IMR-90 (cell line): ENCODE data around the gene P2RX5. TPM values are rescaled to one million over a fixed set of nuclear protein-coding genes. Genes with fewer than 3 reads are reported as not detected.

Source experiments
- ATAC-seq: fragments of 200-7000 bp; cut with Tn5 transposase; 2 replicates; pipeline ENCODE4 v1.9.1; 2020; ENCODE audit warnings: low read depth, mild to moderate bottlenecking, moderate library complexity
- BruUV-seq: library from RNA; stranded (reverse); fragments of 400-500 nt; replicated peaks from 2 replicates; lab custom pipeline; 2021; lab: Mats Ljungman, UMichigan
- CTCF ChIA-PET: fragments of 300-600 bp; formaldehyde crosslinking; extraction: SDS; loops from one replicate; lab custom pipeline; 2021; ENCODE audit warnings: antibody characterized with exemption; lab: Yijun Ruan, JAX
- POLR2A ChIA-PET: fragments of 300-600 bp; sonication (Branson Sonifier 250); formaldehyde crosslinking; loops from one replicate; lab custom pipeline; 2022; ENCODE audit warnings: antibody characterized with exemption; ENCODE audit not compliant: unreplicated experiment; lab: Charles Lee
- DNase-seq: peaks from one replicate; pipeline ENCODE4 v3.0.0; 2013
- H2AFZ ChIP-seq: replicated peaks from 2 replicates; pipeline ENCODE3; 2013; ENCODE audit warnings: low read length, mild to moderate bottlenecking; ENCODE audit not compliant: poor library complexity
- H2AK5ac ChIP-seq: 2 replicates; pipeline ENCODE4 v1.6.1; 2013; ENCODE audit warnings: low read depth, low read length, inconsistent platforms
- H2AK9ac ChIP-seq: replicated peaks from 2 replicates; pipeline ENCODE3; 2013; ENCODE audit warnings: mild to moderate bottlenecking, low read depth, low read length, moderate library complexity; ENCODE audit not compliant: poor library complexity
- H2BK120ac ChIP-seq: 2 replicates; pipeline ENCODE4 v1.6.1; 2013; ENCODE audit warnings: low read depth, low read length, inconsistent platforms
- H2BK15ac ChIP-seq: 3 replicates; pipeline ENCODE4 v1.6.1; 2013; ENCODE audit warnings: low read depth, low read length, inconsistent platforms
- H2BK20ac ChIP-seq: 2 replicates; pipeline ENCODE4 v1.6.1; 2013; ENCODE audit warnings: low read depth, mild to moderate bottlenecking, inconsistent platforms, low read length, moderate library complexity
- H2BK5ac ChIP-seq: 2 replicates; pipeline ENCODE4 v1.6.1; 2013; ENCODE audit warnings: mild to moderate bottlenecking, low read depth, low read length, inconsistent platforms; ENCODE audit not compliant: poor library complexity, severe bottlenecking
- H3K14ac ChIP-seq: replicated peaks from 2 replicates; pipeline ENCODE4 v1.6.1; 2013; ENCODE audit warnings: low read depth, low read length, inconsistent platforms
- H3K18ac ChIP-seq: 2 replicates; pipeline ENCODE4 v1.6.1; 2013; ENCODE audit warnings: low read depth, low read length, control low read depth
- H3K23ac ChIP-seq: 2 replicates; pipeline ENCODE4 v1.6.1; 2013; ENCODE audit warnings: low read depth, low read length, inconsistent platforms
- H3K27ac ChIP-seq: 2 replicates; pipeline ENCODE4 v1.5.1; 2013; ENCODE audit warnings: mild to moderate bottlenecking, control low read depth, low read length; ENCODE audit not compliant: insufficient read depth
- H3K27me3 ChIP-seq: 2 replicates; pipeline ENCODE4 v1.6.1; 2013; ENCODE audit warnings: low read length; ENCODE audit not compliant: control insufficient read depth, insufficient read depth
- H3K36me3 ChIP-seq: 2 replicates; pipeline ENCODE4 v1.6.1; 2013; ENCODE audit warnings: low read length, mixed read lengths; ENCODE audit not compliant: control insufficient read depth, insufficient read depth
- H3K4ac ChIP-seq: 2 replicates; pipeline ENCODE4 v1.6.1; 2013; ENCODE audit warnings: low read depth, low read length, inconsistent platforms
- H3K4me1 ChIP-seq: 2 replicates; pipeline ENCODE4 v1.6.1; 2013; ENCODE audit warnings: low read length, mixed read lengths; ENCODE audit not compliant: control insufficient read depth, insufficient read depth
- H3K4me2 ChIP-seq: 2 replicates; pipeline ENCODE4 v1.6.1; 2013; ENCODE audit warnings: low read depth, mild to moderate bottlenecking, control low read depth, low read length, moderate library complexity
- H3K4me3 ChIP-seq: 2 replicates; pipeline ENCODE4 v1.5.1; 2013; ENCODE audit warnings: low read depth, mild to moderate bottlenecking, control low read depth, low read length, moderate library complexity; ENCODE audit not compliant: insufficient read depth
- H3K56ac ChIP-seq: 2 replicates; pipeline ENCODE4 v1.6.1; 2013; ENCODE audit warnings: low read length, inconsistent platforms; ENCODE audit not compliant: insufficient read depth; ENCODE audit errors: extremely low read depth
- H3K79me1 ChIP-seq, 2 experiments: 2 replicates each; pipeline ENCODE4 v1.6.1; 2013; ENCODE audit warnings: low read length in 2 of 2, inconsistent platforms in 1 of 2, low read depth in 1 of 2
- H3K9ac ChIP-seq: 2 replicates; pipeline ENCODE4 v1.6.1; 2013; ENCODE audit warnings: low read depth, low read length, control low read depth
- H3K9me1 ChIP-seq: 2 replicates; pipeline ENCODE4 v1.6.1; 2013; ENCODE audit warnings: low read length, inconsistent platforms; ENCODE audit not compliant: insufficient read depth
- H3K9me3 ChIP-seq: 2 replicates; pipeline ENCODE4 v1.6.1; 2013; ENCODE audit warnings: low read length; ENCODE audit not compliant: control insufficient read depth, insufficient read depth
- H4K20me1 ChIP-seq: 2 replicates; pipeline ENCODE4 v1.6.1; 2013; ENCODE audit warnings: low read length, inconsistent platforms; ENCODE audit not compliant: insufficient read depth
- H4K5ac ChIP-seq: 2 replicates; pipeline ENCODE4 v1.6.1; 2013; ENCODE audit warnings: mild to moderate bottlenecking, low read depth, low read length, control low read depth
- H4K8ac ChIP-seq, 2 experiments: 2 replicates each; pipeline ENCODE4 v1.6.1; 2013; ENCODE audit warnings: low read depth in 2 of 2, low read length in 2 of 2, control low read depth in 1 of 2, inconsistent platforms in 1 of 2
- H4K91ac ChIP-seq: 2 replicates; pipeline ENCODE4 v1.6.1; 2013; ENCODE audit warnings: low read depth, low read length, inconsistent platforms; ENCODE audit not compliant: insufficient read depth
- BHLHE40 ChIP-seq: fragments of 150-350 bp; IDR thresholded peaks from 2 replicates; pipeline ENCODE4 v1.6.1; 2016; ENCODE audit warnings: mild to moderate bottlenecking, low read depth, low read length
- CEBPB ChIP-seq: IDR thresholded peaks from 2 replicates; pipeline ENCODE4 v1.6.1; 2012; ENCODE audit warnings: low read depth, low read length, improper control_type of control experiment
- CHD1 ChIP-seq: IDR thresholded peaks from 2 replicates; pipeline ENCODE4 v1.6.1; 2012; ENCODE audit warnings: low read depth, low read length, improper control_type of control experiment
- ELK1 ChIP-seq: fragments of 150-350 bp; IDR thresholded peaks from 2 replicates; pipeline ENCODE4 v1.6.1; 2016; ENCODE audit warnings: low read depth, mild to moderate bottlenecking, low read length, moderate library complexity, borderline replicate concordance
- FOS ChIP-seq: fragments of 150-350 bp; IDR thresholded peaks from 2 replicates; pipeline ENCODE4 v1.6.1; 2016; ENCODE audit warnings: low read depth, low read length
- MAFK ChIP-seq: IDR thresholded peaks from 2 replicates; pipeline ENCODE4 v1.6.1; 2012; ENCODE audit warnings: low read depth, low read length, improper control_type of control experiment
- MAZ ChIP-seq: IDR thresholded peaks from 2 replicates; pipeline ENCODE4 v1.6.1; 2012; ENCODE audit warnings: low read depth, mild to moderate bottlenecking, low read length, improper control_type of control experiment, moderate library complexity, borderline replicate concordance
- MXI1 ChIP-seq: IDR thresholded peaks from 2 replicates; pipeline ENCODE4 v1.6.1; 2012; ENCODE audit warnings: low read depth, mild to moderate bottlenecking, low read length, moderate library complexity, borderline replicate concordance
- NFE2L2 ChIP-seq: fragments of 150-350 bp; IDR thresholded peaks from 2 replicates; pipeline ENCODE4 v1.6.1; 2016; ENCODE audit warnings: low read depth, mild to moderate bottlenecking, low read length
- POLR2A ChIP-seq: IDR thresholded peaks from 2 replicates; pipeline ENCODE4 v1.6.1; 2012; ENCODE audit warnings: mild to moderate bottlenecking, low read depth, low read length
- RAD21 ChIP-seq: IDR thresholded peaks from 2 replicates; pipeline ENCODE4 v1.6.1; 2012; ENCODE audit warnings: low read length, improper control_type of control experiment
- RCOR1 ChIP-seq: IDR thresholded peaks from 2 replicates; pipeline ENCODE4 v1.6.1; 2012; ENCODE audit warnings: mild to moderate bottlenecking, low read length, improper control_type of control experiment; ENCODE audit not compliant: insufficient replicate concordance
- RFX5 ChIP-seq: IDR thresholded peaks from 2 replicates; pipeline ENCODE4 v1.8.0; 2012; ENCODE audit warnings: low read depth, mild to moderate bottlenecking, low read length, moderate library complexity
- SMC3 ChIP-seq: fragments of 150-350 bp; IDR thresholded peaks from 2 replicates; pipeline ENCODE4 v1.6.1; 2016; ENCODE audit warnings: low read depth, mild to moderate bottlenecking, antibody characterized with exemption, low read length, moderate library complexity
- WGBS, 2 experiments: methylation state at CpG; one replicate each; pipeline versions ENCODE4 v1.1.5 to v1.1.7; 2013; ENCODE audit warnings: missing lambda C conversion rate in 2 of 2; ENCODE audit not compliant: insufficient read length in 1 of 2; ENCODE audit errors: extremely low coverage in 2 of 2; 5-methylcytosine and 5-hydroxymethylcytosine counted together
- dilution Hi-C: fragments of 300-500 bp; cut with HindIII; formaldehyde crosslinking; loops from one replicate; pipeline ENCODE4 v1.14.3; 2018; ENCODE audit warnings: low sequenced_read_pairs; ENCODE audit not compliant: unreplicated experiment
- in situ Hi-C: fragments of 300-500 bp; cut with MboI; formaldehyde crosslinking; loops from 3 replicates; pipeline ENCODE4 v1.14.3; 2019; ENCODE audit warnings: low sequenced_read_pairs, inconsistent platforms, mixed read lengths
- intact Hi-C: fragments of 100-400 bp; cut with micrococcal nuclease; formaldehyde crosslinking; loops from 2 replicates; pipeline ENCODE4 v1.10.0; 2022
- polyA plus RNA-seq, 3 experiments: library from polyadenylated mRNA; depleted of rRNA; stranded (reverse); fragments of >200 nt; gene quantifications; 2 replicates each; pipeline ENCODE4 v1.2.3, GENCODE V29; 2012; ENCODE audit warnings: low replicate concordance in 1 of 3
- total RNA-seq: library from RNA; depleted of rRNA; stranded (reverse); fragments of >200 nt; gene quantifications from 2 replicates; pipeline ENCODE4 v1.2.3, GENCODE V29; 2012
- TF ChIP-seq, protein P1 (sequence below): conservative IDR thresholded peaks from 2 replicates; pipeline ENCODE4 v1.5.1; 2012; ENCODE audit warnings: mild to moderate bottlenecking, low read depth, low read length, improper control_type of control experiment
- TF ChIP-seq, protein P2 (sequence below): fragments of 150-350 bp; IDR thresholded peaks from 2 replicates; pipeline ENCODE4 v1.6.1; 2017; ENCODE audit warnings: mild to moderate bottlenecking, antibody characterized with exemption, low read length, low read depth

The P2RX5 gene
- total and polyA plus RNA-seq, 2 of the 4 experiments (the other 2 are of a cell fraction), result 1.8 to 3.7 TPM

GRCh38 chr17:3732210-3732621 lies 36.3 kb upstream of the P2RX5 start:
- DNase-seq (peak; percentile 20), ATAC-seq (peak; percentile 72)
- Histone ChIP-seq H2BK5ac (no peak overlapping the region), H4K5ac (no peak overlapping the region), H3K14ac (peak overlapping the region; percentile 49), H3K9me1 (peaks cover 6% of the 10 kb centered on the region; the same call in 1 of the 2 replicates), H4K91ac (no peak overlapping the region), H2BK120ac (no peak overlapping the region; the same call in 1 of the 2 replicates), H2BK15ac (no peak overlapping the region), H4K8ac (peak overlapping the region in 1 of 2 experiments; percentile 77; a peak in 1 of 4 replicates), H2AK9ac (no peak overlapping the region), H3K18ac (peak overlapping the region; percentile 16; the same call in 1 of the 2 replicates), H4K20me1 (no peaks in the 10 kb centered on the region), H3K4me3 (no peak overlapping the region), H2AK5ac (peak overlapping the region; percentile 53; the same call in 1 of the 2 replicates), H3K4me1 (peaks cover 16% of the 10 kb centered on the region), H3K56ac (no peak overlapping the region), H3K9ac (no peak overlapping the region), H3K23ac (no peak overlapping the region), H2BK20ac (no peak overlapping the region), H3K79me1 (peaks cover 0 to 11% of the 10 kb centered on the region in 2 experiments; a peak in 3 of 4 replicates), H3K27me3 (no peaks in the 10 kb centered on the region), H3K27ac (peak overlapping the region; percentile 22; the same call in 1 of the 2 replicates), H3K9me3 (no peaks in the 10 kb centered on the region), H3K4me2 (no peak overlapping the region; the same call in 1 of the 2 replicates), H3K36me3 (no peaks in the 10 kb centered on the region), H2AFZ (peak overlapping the region; percentile 80), H3K4ac (peak overlapping the region; percentile 46; the same call in 1 of the 2 replicates)
- in situ Hi-C loops (loop anchor here (25.0 kb wide), 1 partner anchor 280 kb away; no protein-coding TSS in a partner anchor), dilution Hi-C loops (no loop called here), intact Hi-C loops (loop anchor here (10.0 kb wide), 2 partner anchors 343 to 687 kb away; no protein-coding TSS in a partner anchor)
- WGBS, 2 experiments, result 33% methylated on average over 1 of the region's 9 CpGs; no CpG with 5 or more reads in 1 of the 2 experiments
- BruUV-seq, result no TSS peak
- CTCF ChIA-PET, result interaction anchor here (0.8 to 1.0 kb wide), 2 partner anchors 37 to 96 kb away, joined by 3 read pairs; no protein-coding TSS in a partner anchor
- TF ChIP-seq CHD1, result no peak
- no peak for TF ChIP-seq RFX5
- no peak for TF ChIP-seq CEBPB
- TF ChIP-seq RAD21, result no peak
- no peak for TF ChIP-seq RCOR1
- no peak for TF ChIP-seq MAFK
- no peak for TF ChIP-seq MXI1
- TF ChIP-seq POLR2A, result no peak
- TF ChIP-seq, protein P1, sequence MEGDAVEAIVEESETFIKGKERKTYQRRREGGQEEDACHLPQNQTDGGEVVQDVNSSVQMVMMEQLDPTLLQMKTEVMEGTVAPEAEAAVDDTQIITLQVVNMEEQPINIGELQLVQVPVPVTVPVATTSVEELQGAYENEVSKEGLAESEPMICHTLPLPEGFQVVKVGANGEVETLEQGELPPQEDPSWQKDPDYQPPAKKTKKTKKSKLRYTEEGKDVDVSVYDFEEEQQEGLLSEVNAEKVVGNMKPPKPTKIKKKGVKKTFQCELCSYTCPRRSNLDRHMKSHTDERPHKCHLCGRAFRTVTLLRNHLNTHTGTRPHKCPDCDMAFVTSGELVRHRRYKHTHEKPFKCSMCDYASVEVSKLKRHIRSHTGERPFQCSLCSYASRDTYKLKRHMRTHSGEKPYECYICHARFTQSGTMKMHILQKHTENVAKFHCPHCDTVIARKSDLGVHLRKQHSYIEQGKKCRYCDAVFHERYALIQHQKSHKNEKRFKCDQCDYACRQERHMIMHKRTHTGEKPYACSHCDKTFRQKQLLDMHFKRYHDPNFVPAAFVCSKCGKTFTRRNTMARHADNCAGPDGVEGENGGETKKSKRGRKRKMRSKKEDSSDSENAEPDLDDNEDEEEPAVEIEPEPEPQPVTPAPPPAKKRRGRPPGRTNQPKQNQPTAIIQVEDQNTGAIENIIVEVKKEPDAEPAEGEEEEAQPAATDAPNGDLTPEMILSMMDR, result no peak
- TF ChIP-seq BHLHE40, result no peak
- TF ChIP-seq ELK1, result no peak
- no peak for TF ChIP-seq FOS
- no peak for TF ChIP-seq NFE2L2
- no peak for TF ChIP-seq SMC3
- TF ChIP-seq, protein P2, sequence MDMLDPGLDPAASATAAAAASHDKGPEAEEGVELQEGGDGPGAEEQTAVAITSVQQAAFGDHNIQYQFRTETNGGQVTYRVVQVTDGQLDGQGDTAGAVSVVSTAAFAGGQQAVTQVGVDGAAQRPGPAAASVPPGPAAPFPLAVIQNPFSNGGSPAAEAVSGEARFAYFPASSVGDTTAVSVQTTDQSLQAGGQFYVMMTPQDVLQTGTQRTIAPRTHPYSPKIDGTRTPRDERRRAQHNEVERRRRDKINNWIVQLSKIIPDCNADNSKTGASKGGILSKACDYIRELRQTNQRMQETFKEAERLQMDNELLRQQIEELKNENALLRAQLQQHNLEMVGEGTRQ, result no peak
- TF ChIP-seq MAZ, result no peak
- POLR2A ChIA-PET, result no interaction called here
